Measurements from ENCODE around the gene ARSA.
A peak's percentile ranks its signal among the peaks of the same experiment; 100 is the strongest.
"Not testable (repeated sequence)": the region's sequence is repeated elsewhere in the genome, so short reads cannot be mapped to it uniquely, and the experiment has no call there.

ARSA gene

GRCh38 chr22:50665738-50666137 lies 37.8 kb upstream of the ARSA start:
- no peak for DNase-seq (ENCODE audit: low spot score)
- TF ChIP-seq CTCF (IDR thresholded peaks at IDR 0.05) = no peak
- H3K27ac ChIP-seq = no peak overlapping the region
- H3K4me3 ChIP-seq = no peak overlapping the region

- Histone ChIP-seq H3K4me3 (no peak overlapping the region), H3K27ac (no peak overlapping the region)
- TF ChIP-seq CTCF (IDR thresholded peaks at IDR 0.05) = no peak
- no peak for DNase-seq (ENCODE audit: low spot score)
Measured at GRCh38 chr22:50665212-50665611, 37.3 kb upstream of the ARSA start.

- H3K4me3 ChIP-seq = no peak overlapping the region
- no peak for DNase-seq (ENCODE audit: low spot score)
- TF ChIP-seq CTCF (IDR thresholded peaks at IDR 0.05) = no peak
- H3K27ac ChIP-seq = no peak overlapping the region
Measured at GRCh38 chr22:50660306-50660705, 32.4 kb upstream of the ARSA start.

DNA sequence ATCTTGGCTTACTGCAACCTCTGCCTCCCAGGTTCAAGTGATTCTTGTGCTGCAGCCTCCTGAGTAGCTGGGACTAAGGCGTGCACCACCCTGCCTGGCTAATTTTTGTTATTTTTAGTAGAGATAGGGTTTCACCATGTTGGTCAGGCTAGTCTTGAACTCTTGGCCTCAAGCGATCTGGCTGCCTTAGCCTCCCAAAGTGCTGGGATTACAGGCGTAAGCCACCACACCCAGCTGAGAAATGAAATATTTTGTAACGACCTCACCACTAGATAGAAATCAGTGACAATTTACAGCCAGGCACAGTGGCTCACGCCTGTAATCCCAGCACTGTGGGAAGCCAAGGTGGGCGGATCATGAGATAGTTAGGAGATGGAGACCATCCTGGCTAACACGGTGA lies 31.8 kb upstream of the ARSA start:
- not testable (repeated sequence) for DNase-seq (ENCODE audit: low spot score); H3K4me3 ChIP-seq; H3K27ac ChIP-seq

DNA sequence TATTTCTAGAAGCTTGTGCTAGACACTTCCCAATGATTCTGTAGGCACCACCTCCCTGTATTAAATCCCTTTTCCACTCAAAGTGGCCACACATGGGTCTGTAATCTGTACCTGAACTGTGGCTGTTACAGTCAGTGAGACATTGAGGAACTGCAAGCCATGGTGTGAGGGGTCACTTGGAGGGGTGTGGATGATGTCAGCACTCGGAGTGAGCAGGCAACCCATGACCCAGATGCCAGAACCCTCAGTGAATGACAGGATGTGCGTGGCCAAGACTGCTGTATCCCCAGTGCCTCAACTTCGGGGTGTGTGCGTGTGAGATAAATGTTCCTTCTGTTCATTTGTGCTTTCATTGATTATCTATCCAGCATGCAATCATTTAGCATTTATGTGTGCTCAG lies 30.0 kb upstream of the ARSA start:
- no peak for DNase-seq (ENCODE audit: low spot score)
- TF ChIP-seq CTCF (IDR thresholded peaks at IDR 0.05) = no peak
- H3K4me3 ChIP-seq = no peak overlapping the region
- H3K27ac ChIP-seq = no peak overlapping the region

DNA sequence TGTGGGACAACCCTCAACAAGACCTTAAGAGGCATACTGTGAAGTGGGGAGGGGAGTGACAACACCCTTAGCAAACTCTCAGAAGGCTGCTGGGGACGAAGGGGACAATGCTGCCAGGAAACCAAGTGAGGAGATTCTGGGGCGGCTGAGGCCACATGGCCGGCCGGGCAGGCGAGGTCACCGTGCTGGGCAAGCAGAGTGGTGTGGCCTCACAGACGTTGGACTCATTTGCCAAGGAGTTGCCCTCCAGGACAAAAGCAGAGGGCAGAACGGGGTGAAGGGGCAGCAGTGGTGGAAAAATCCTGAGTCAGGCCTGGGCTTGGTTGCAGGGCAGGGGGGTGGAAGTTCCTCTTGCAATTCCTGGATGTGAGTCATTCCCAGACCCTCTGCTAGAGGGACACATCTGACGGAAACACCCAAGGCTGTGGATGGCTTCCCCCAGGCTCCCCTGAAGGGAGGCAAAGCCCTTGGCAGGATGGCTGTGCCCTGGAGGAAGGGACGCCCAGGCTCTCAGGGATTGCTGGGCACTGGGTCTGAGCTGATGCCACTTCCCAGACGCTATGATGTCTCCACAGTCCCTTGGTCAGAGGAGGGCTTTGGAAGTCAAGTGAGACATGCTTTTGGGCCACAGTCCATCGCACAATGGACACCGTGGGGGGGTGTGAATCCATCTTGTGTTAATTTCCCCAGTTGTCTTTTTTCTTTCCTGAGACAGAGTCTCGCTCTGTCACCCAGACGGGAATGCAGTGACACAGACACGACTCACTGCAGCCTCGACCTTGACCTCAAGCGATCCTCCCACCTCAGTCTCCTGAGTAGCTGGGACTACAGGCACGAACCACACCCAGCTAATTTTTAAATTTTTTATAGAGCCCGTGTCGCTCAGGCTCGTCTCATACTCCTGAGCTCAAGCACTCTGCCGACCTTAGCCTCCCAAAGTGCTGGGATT lies 28.4 kb upstream of the ARSA start:
- Histone ChIP-seq H3K27ac (peak overlapping the region in 1 of 2 donors; percentile 64), H3K4me3 (no peak overlapping the region)
- DNase-seq (ENCODE audit: low spot score) = no peak
- no peak for TF ChIP-seq CTCF (IDR thresholded peaks at IDR 0.05)

DNA sequence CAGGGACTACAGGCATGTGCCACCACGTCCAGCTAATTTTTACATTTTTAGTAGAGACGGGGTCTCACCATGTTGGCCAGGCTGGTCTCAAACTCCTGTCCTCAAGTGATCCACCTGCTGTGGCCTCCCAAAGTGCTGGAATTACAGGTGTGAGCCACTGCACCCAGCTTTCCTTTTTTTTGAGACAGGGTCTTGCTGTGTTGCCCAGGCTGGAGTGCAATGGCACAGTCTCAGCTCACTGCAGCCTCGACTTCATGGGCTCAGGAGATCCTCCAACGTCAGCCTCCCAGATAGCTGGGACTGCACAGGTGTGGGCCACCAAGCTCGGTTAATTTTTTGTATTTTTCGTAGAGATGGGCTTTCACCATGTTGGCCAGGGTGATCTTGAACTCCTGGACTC lies 26.7 kb upstream of the ARSA start:
- not testable (repeated sequence) for H3K4me3 ChIP-seq; DNase-seq (ENCODE audit: low spot score); H3K27ac ChIP-seq

GRCh38 chr22:50653256-50653655 lies 25.3 kb upstream of the ARSA start:
- no peak for TF ChIP-seq CTCF (IDR thresholded peaks at IDR 0.05)
- no peak for DNase-seq (ENCODE audit: low spot score)
- H3K4me3 ChIP-seq = no peak overlapping the region
- H3K27ac ChIP-seq = no peak overlapping the region

DNA sequence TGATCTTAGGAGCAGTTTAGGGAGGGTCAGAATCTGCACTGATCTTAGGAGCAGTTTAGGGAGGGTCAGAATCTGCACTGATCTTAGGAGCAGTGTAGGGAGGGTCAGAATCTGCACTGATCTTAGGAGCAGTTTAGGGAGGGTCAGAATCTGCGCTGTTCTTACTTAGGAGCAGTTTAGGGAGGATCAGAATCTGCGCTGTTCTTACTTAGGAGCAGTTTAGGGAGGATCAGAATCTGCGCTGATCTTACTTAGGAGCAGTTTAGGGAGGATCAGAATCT lies 15.8 kb upstream of the ARSA start:
- not testable (repeated sequence) for DNase-seq (ENCODE audit: low spot score); H3K4me3 ChIP-seq; H3K27ac ChIP-seq

DNA sequence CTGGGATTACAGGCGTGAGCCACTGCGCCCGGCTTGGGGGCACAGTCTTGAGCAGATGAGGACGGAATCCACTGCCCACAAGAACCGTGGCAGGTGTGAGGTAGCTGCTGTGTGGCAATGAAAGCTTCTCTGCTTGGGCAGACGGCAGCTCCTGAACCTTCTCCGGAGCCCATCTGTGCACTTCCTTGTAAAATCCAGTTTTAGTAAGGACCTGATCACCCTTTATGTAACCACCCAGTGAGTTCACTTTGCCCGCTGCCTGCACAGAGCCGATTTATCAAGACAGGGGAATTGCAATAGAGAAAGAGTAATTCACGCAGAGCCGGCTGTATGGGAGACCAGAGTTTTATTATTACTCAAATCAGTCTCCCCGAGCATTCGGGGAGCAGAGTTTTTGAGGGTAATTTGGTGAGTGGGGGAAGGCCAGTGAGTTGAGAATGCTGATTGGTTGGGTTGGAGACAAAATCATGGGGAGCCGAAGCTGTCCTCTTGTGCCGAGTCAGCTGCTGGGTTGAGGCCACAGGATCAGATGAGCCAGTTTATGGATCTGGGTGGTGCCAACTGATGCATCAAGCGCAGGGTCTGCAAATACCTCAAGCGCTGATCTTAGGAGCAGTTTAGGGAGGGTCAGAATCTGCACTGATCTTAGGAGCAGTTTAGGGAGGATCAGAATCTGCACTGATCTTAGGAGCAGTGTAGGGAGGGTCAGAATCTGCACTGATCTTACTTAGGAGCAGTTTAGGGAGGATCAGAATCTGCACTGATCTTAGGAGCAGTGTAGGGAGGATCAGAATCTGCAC lies 15.3 kb upstream of the ARSA start:
- not testable (repeated sequence) for H3K4me3 ChIP-seq; DNase-seq (ENCODE audit: low spot score); H3K27ac ChIP-seq
